ENCODE results near the gene MED27.

GRCh38 chr9:131824155-131824594, 255.5 kb downstream of the MED27 start:
- no peak for TF ChIP-seq POLR2AphosphoS5 (IDR thresholded peaks at IDR 0.05; ENCODE audit: low read depth, low read length)
- TF ChIP-seq POLR2A (IDR thresholded peaks at IDR 0.05; ENCODE audit: low read depth, low read length) = no peak
- no peak for TF ChIP-seq TAF1 (IDR thresholded peaks at IDR 0.05; ENCODE audit: borderline replicate concordance, low read depth, low read length)

All from GM12892 (cell line).